Esophagus squamous epithelium (tissue), 5 donors: Measurements from ENCODE around the gene DKKL1. TPM values are rescaled to one million over a fixed set of nuclear protein-coding genes. Genes with fewer than 3 reads are reported as not detected.

Experiments
- DNase-seq: peaks from one replicate; lab custom pipeline; 2025; lab: John Stamatoyannopoulos, UW
- H3K27ac ChIP-seq, 4 donors: fragments of 200-600 bp; sonication (generic); one replicate each; pipeline ENCODE4 v1.5.1; 2016 to 2019; ENCODE audit warnings: mild to moderate bottlenecking in 1 of 4
- H3K27me3 ChIP-seq, 4 donors: fragments of 200-600 bp; sonication (generic); 1 replicate in 3 of 4; 2 replicates in 1 of 4; pipeline versions ENCODE4 v1.5.1 to v1.6.0; 2017 to 2021; ENCODE audit warnings: antibody characterized with exemption in 1 of 4
- H3K36me3 ChIP-seq, 3 donors: fragments of 200-600 bp; sonication (generic); one replicate each; pipeline ENCODE4 v1.5.1; 2016 to 2019
- H3K4me1 ChIP-seq, 3 donors: fragments of 200-600 bp; sonication (generic); one replicate each; pipeline ENCODE4 v1.5.1; 2017 to 2019
- H3K4me3 ChIP-seq, 4 donors: fragments of 200-600 bp; sonication (generic); 1 replicate in 3 of 4; 2 replicates in 1 of 4; pipeline ENCODE4 v1.5.1; 2016 to 2019; ENCODE audit warnings: mild to moderate bottlenecking in 2 of 4, moderate library complexity in 1 of 4
- H3K9me3 ChIP-seq, 3 donors: fragments of 200-600 bp; sonication (generic); one replicate each; pipeline ENCODE4 v1.5.1; 2016 to 2019
- POLR2A ChIP-seq, 4 donors: fragments of 450-650 bp; IDR thresholded peaks; one replicate each; pipeline ENCODE4 v1.6.1; 2017; ENCODE audit warnings: antibody characterized with exemption in 4 of 4, mild to moderate bottlenecking in 4 of 4, moderate library complexity in 3 of 4
- WGBS, 2 donors: methylation state at CpG; one replicate each; pipeline ENCODE4 v1.1.5; 2018; 5-methylcytosine and 5-hydroxymethylcytosine counted together
- intact Hi-C: fragments of 100-400 bp; cut with DNase I; formaldehyde crosslinking; loops from one replicate; pipeline ENCODE4 v1.15.0; 2022
- total RNA-seq, 4 donors: library from RNA; depleted of rRNA; stranded (reverse); fragments of >200 nt; gene quantifications; one replicate each; pipeline ENCODE4 v1.1.0, GENCODE V29; 2016
- TF ChIP-seq, protein P1 (sequence below), 6 experiments: fragments of 450-650 bp in 4 of 6; fragments of 200-600 bp in 2 of 6; sonication (generic) in 2 of 6; IDR thresholded peaks; one replicate each; pipeline ENCODE4 v1.5.1; 2016 to 2019; ENCODE audit warnings: antibody characterized with exemption in 6 of 6, mild to moderate bottlenecking in 4 of 6, moderate library complexity in 4 of 6
- donor health status: DM: yes; HTN: yes; CAD: no.

The DKKL1 gene
- total RNA-seq, 4 donors from 2014 or later = not detected

DNA sequence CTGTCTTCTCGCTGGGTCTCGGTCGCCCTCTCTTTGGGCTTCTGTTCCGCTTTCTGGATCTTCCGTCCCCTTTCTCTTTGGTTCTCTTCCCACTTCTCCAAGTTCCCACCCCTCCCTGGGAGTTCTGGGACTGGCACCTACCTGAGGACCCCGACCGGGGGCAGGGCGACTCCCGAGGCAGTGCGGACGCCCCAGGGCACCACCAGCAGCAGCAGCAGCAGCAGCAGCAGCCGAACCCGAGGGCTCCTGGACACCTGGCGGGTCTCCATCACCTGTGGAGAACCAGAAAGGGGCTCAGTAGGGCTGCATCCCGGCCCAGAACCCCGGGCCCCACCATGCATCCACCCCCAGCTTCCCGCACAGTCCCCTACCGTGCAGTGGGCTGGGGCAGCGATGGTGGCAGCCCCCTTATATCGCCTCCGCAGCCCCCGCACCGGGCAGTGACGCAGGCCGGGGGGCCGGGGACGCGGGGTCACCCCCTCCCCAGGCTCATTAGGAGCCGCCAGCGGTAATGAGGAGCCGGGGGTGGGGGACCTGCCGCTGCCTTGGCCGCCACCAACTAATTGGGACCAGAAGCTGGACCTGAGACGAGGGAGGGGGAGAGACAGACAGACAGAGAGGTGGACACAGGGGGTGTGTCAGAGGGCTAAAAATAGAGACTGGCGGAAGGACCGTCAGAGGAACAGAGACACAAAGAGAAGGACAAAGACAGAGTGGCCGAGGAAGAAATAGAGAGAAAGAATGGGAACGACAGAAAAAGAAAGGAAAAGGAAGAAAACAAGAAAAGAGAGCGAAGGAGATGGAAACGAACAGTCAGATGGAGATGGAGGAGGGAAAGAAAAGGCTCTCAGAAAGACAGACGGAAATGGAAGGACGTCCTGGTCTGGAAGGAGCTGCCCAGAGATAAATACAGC, 59.7 kb downstream of the DKKL1 start, which contains the start of gene PTH2:
PTH2 (minus strand) TSS at position 371 of the 914 bp plus-strand sequence; CDS start at position 269, 102 bp downstream.
- 10 to 12% methylated on average over 14 to 18 of the region's 42 CpGs for WGBS, 2 donors
- Histone ChIP-seq H3K9me3 (no peaks in the 10 kb centered on the region), H3K4me1 (peaks cover 24 to 44% (median 31%) of the 10 kb centered on the region in 3 donors), H3K4me3 (peak within 1 kb of the TSS in 2 of 4 donors; percentile 30 to 50), H3K27ac (no peak within 1 kb of the TSS), H3K27me3 (peaks cover 18 to 100% (median 60%) of the 10 kb centered on the region in 4 donors), H3K36me3 (no peaks in the 10 kb centered on the region)
- DNase-seq = no peak
- TF ChIP-seq, protein P1, sequence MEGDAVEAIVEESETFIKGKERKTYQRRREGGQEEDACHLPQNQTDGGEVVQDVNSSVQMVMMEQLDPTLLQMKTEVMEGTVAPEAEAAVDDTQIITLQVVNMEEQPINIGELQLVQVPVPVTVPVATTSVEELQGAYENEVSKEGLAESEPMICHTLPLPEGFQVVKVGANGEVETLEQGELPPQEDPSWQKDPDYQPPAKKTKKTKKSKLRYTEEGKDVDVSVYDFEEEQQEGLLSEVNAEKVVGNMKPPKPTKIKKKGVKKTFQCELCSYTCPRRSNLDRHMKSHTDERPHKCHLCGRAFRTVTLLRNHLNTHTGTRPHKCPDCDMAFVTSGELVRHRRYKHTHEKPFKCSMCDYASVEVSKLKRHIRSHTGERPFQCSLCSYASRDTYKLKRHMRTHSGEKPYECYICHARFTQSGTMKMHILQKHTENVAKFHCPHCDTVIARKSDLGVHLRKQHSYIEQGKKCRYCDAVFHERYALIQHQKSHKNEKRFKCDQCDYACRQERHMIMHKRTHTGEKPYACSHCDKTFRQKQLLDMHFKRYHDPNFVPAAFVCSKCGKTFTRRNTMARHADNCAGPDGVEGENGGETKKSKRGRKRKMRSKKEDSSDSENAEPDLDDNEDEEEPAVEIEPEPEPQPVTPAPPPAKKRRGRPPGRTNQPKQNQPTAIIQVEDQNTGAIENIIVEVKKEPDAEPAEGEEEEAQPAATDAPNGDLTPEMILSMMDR (IDR thresholded peaks at IDR 0.05) = no peak
- TF ChIP-seq POLR2A (IDR thresholded peaks at IDR 0.05) = no peak
- intact Hi-C loops = no loop called here

DNA sequence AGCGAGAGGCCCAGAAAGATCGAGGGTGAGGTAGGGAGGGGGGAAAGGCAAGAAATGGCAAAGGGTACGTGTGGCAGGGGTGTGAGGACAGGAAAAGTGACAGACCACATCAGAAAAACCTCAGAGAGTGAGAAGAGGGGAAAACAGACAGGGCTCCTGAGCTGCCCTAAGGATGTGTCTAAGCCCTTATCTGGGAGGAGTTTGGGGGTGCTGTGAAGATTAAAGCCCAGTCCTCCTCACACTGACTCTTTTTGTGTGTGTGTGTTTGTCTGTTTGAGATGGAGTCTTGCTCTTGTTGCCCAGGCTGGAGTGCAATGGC, 60.3 kb downstream of the DKKL1 start:
- H3K4me3 ChIP-seq = no peak overlapping the region
- intact Hi-C loops = no loop called here
- WGBS, 2 donors = 14 to 18% methylated on average over 3 of the region's 3 CpGs
- H3K9me3 ChIP-seq = no peaks in the 10 kb centered on the region
- no peak for DNase-seq
- no peak overlapping the region for H3K27ac ChIP-seq
- TF ChIP-seq POLR2A (IDR thresholded peaks at IDR 0.05) = no peak
- TF ChIP-seq, protein P1 (IDR thresholded peaks at IDR 0.05) = no peak
- H3K4me1 ChIP-seq = peaks cover 29 to 49% (median 35%) of the 10 kb centered on the region in 3 donors
- H3K27me3 ChIP-seq = peaks cover 25 to 100% (median 66%) of the 10 kb centered on the region in 4 donors
- no peaks in the 10 kb centered on the region for H3K36me3 ChIP-seq

Other genes starting within 250 kb of the DKKL1 start
- 10 to 100 TPM in 2 of 4 donors, 1 to 10 TPM in 2; 5.7 to 14.1 (median 10.1) TPM for gene LIN7B, start 249.5 kb upstream of the DKKL1 start, total RNA-seq
- 1 to 10 TPM; 2.1 to 7.4 (median 4.7) TPM for gene C19orf73, start 244.7 kb upstream of the DKKL1 start, total RNA-seq
- gene PPFIA3, start 244.3 kb upstream of the DKKL1 start, total RNA-seq = 10 to 100 TPM; 10.9 to 20.9 (median 13.8) TPM
- gene HRC, start 208.5 kb upstream of the DKKL1 start, total RNA-seq = 1 to 10 TPM in 1 of 4 donors, under 1 TPM in 3; 0.13 to 1.1 (median 0.38) TPM
- gene TRPM4, start 206.1 kb upstream of the DKKL1 start, total RNA-seq = 10 to 100 TPM in 3 of 4 donors, 1 to 10 TPM in 1; 7.6 to 28.9 (median 18.0) TPM
- 1 to 10 TPM in 1 of 4 donors, under 1 TPM in 2, not detected in 1; 0.13 to 1.5 (median 0.56) TPM for gene SLC6A16, start 38.7 kb upstream of the DKKL1 start, total RNA-seq
- gene CD37, start 28.5 kb upstream of the DKKL1 start, total RNA-seq = 10 to 100 TPM in 1 of 4 donors, 1 to 10 TPM in 3; 3.1 to 21.4 (median 5.3) TPM
- 10 to 100 TPM in 2 of 4 donors, 1 to 10 TPM in 2; 3.8 to 12.4 (median 8.2) TPM for gene TEAD2, start 1.5 kb upstream of the DKKL1 start, total RNA-seq
- gene KASH5, start 24.4 kb downstream of the DKKL1 start, total RNA-seq = not detected
- gene PTH2, start 59.6 kb downstream of the DKKL1 start, total RNA-seq = not detected
- gene GFY, start 61.5 kb downstream of the DKKL1 start, total RNA-seq = not detected
- gene SLC17A7, start 77.7 kb downstream of the DKKL1 start, total RNA-seq = 1 to 10 TPM in 1 of 4 donors, under 1 TPM in 3; 0.13 to 1.5 (median 0.40) TPM
- gene PIH1D1, start 87.9 kb downstream of the DKKL1 start, total RNA-seq = 10 to 100 TPM; 54.4 to 91.2 (median 67.2) TPM
- gene ALDH16A1, start 89.3 kb downstream of the DKKL1 start, total RNA-seq = 10 to 100 TPM; 35.9 to 56.5 (median 39.0) TPM
- gene FLT3LG, start 110.3 kb downstream of the DKKL1 start, total RNA-seq = 1 to 10 TPM in 3 of 4 donors, under 1 TPM in 1; 0.75 to 4.2 (median 2.7) TPM
- 1,000 to 10,000 TPM; 1,642 to 4,119 (median 2,165) TPM for gene RPL13A, start 123.7 kb downstream of the DKKL1 start, total RNA-seq
- 1,000 to 10,000 TPM; 2,317 to 5,784 (median 3,336) TPM for gene RPS11, start 132.6 kb downstream of the DKKL1 start, total RNA-seq
- 100 to 1,000 TPM in 1 of 4 donors, 10 to 100 TPM in 3; 18.0 to 129 (median 60.0) TPM for gene FCGRT, start 148.8 kb downstream of the DKKL1 start, total RNA-seq
- gene RCN3, start 164.1 kb downstream of the DKKL1 start, total RNA-seq = 1 to 10 TPM; 1.0 to 7.2 (median 2.3) TPM
- gene NOSIP, start 216.7 kb downstream of the DKKL1 start, total RNA-seq = 10 to 100 TPM; 37.8 to 50.7 (median 40.2) TPM
- gene PRRG2, start 217.4 kb downstream of the DKKL1 start, total RNA-seq = 10 to 100 TPM in 1 of 4 donors, 1 to 10 TPM in 3; 7.7 to 19.8 (median 8.8) TPM
- gene PRR12, start 227.3 kb downstream of the DKKL1 start, total RNA-seq = 10 to 100 TPM in 1 of 4 donors, 1 to 10 TPM in 3; 4.5 to 11.9 (median 7.7) TPM